HFFc6 (cell line): ENCODE data around the gene MSI2. TPM values are rescaled to one million over a fixed set of nuclear protein-coding genes. Genes with fewer than 3 reads are reported as not detected.

Experiments used
- DNase-seq: peaks from one replicate; pipeline ENCODE4 v3.0.0-alpha.2; 2018
- H3K27ac Mint-ChIP-seq: 2 replicates; pipeline ENCODE4 v1.8.0; 2020; ENCODE audit warnings: mild to moderate bottlenecking, mixed read lengths
- H3K27me3 Mint-ChIP-seq: 2 replicates; pipeline ENCODE4 v1.8.0; 2021; ENCODE audit warnings: mild to moderate bottlenecking, moderate library complexity, mixed read lengths; ENCODE audit not compliant: insufficient read depth
- H3K36me3 Mint-ChIP-seq: 2 replicates; pipeline ENCODE4 v1.8.0; 2021; ENCODE audit warnings: low read depth, mixed read lengths
- H3K4me1 Mint-ChIP-seq: 2 replicates; pipeline ENCODE4 v1.8.0; 2020; ENCODE audit warnings: low read depth, mixed read lengths
- H3K4me3 Mint-ChIP-seq: 2 replicates; pipeline ENCODE4 v1.8.0; 2020; ENCODE audit warnings: mild to moderate bottlenecking, moderate library complexity, mixed read lengths
- H3K9me3 Mint-ChIP-seq: 2 replicates; pipeline ENCODE4 v1.8.0; 2020; ENCODE audit warnings: mild to moderate bottlenecking, mixed read lengths
- total RNA-seq, 6 experiments: library from RNA; stranded (reverse); fragmentation: NEBNext Ultra II Directional; extraction: Animal tissue kit (Norgen Biotek cat#: 25700); gene quantifications; 2 replicates in 1 of 6; 3 replicates in 5 of 6; pipeline ENCODE4 v1.2.3, GENCODE V29; 2021
- TF ChIP-seq, protein P1 (sequence below): fragments of 200-600 bp; sonication (generic); IDR thresholded peaks from 2 replicates; pipeline ENCODE4 v1.5.0; 2021; ENCODE audit warnings: antibody characterized with exemption, mild to moderate bottlenecking

The MSI2 gene
- total RNA-seq, 6 experiments from 2014 or later: 53.5 to 71.7 (median 55.0) TPM

DNA sequence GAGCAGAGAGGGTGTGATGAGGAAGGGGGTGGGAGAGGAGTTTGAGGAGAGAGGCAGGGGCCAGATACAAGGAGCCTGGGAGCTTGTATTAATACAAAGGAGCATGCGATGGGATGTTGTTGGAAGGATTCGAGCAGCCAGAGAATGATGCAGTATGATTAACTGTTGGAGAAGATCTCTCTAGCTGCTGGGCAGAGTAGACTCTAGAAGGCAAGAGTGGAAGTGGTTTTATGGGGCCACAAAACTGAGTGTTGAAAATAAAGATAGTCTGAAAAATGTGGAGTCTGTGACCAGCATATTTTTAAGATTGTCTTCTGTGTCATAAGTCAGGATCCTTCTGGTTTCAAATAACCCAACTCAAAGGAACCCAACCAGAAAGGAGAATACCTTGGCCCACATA is 98.3 kb downstream of the MSI2 start:
- DNase-seq: no peak
- H3K36me3 Mint-ChIP-seq: peaks cover 10% of the 10 kb centered on the region
- TF ChIP-seq, protein P1, sequence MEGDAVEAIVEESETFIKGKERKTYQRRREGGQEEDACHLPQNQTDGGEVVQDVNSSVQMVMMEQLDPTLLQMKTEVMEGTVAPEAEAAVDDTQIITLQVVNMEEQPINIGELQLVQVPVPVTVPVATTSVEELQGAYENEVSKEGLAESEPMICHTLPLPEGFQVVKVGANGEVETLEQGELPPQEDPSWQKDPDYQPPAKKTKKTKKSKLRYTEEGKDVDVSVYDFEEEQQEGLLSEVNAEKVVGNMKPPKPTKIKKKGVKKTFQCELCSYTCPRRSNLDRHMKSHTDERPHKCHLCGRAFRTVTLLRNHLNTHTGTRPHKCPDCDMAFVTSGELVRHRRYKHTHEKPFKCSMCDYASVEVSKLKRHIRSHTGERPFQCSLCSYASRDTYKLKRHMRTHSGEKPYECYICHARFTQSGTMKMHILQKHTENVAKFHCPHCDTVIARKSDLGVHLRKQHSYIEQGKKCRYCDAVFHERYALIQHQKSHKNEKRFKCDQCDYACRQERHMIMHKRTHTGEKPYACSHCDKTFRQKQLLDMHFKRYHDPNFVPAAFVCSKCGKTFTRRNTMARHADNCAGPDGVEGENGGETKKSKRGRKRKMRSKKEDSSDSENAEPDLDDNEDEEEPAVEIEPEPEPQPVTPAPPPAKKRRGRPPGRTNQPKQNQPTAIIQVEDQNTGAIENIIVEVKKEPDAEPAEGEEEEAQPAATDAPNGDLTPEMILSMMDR: no peak
- peaks cover 2% of the 10 kb centered on the region; the same call in 1 of the 2 replicates for H3K27me3 Mint-ChIP-seq
- peaks cover 19% of the 10 kb centered on the region for H3K4me1 Mint-ChIP-seq
- no peak overlapping the region for H3K4me3 Mint-ChIP-seq
- H3K27ac Mint-ChIP-seq: no peak overlapping the region
- no peaks in the 10 kb centered on the region for H3K9me3 Mint-ChIP-seq

DNA sequence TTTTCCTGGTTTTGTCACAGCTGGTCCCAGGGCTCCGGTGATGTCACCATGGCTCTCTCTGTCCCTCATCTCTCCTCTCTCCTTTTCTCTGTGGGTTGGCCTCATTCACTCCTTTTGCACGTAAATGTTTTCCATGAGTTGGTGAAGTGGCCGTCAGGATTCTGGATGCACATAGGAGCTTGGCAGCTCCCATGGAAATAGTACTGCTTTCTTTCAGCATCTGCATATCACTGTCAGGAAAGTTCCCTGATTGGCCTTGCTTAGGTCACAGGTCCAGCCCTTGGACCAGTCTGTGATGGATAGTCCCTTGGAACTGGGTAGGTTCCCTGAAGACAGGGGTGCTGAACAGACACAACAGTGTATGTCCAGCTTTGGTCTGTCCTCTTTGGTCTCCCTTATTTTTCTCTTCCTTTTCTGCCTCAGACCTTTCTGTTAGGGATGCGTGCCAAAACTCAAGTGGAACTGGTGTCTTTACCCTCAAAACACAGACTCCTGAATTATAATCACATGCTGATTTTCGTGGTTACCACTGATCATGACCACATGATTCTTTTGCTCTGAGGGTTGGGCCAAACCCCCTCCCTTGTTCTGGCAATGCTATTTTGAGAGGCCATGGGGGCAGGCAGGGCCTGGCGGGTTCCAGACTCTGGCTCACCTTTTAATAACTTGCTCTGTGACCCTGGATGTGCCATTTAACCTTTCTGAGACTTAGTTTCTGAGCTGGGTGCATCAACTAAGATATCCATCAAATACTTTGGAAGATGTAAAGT is 99.0 kb downstream of the MSI2 start:
- Mint-ChIP-seq H3K9me3 (no peaks in the 10 kb centered on the region), H3K27ac (no peak overlapping the region), H3K4me1 (peaks cover 19% of the 10 kb centered on the region), H3K4me3 (no peak overlapping the region), H3K36me3 (peaks cover 10% of the 10 kb centered on the region), H3K27me3 (peaks cover 2% of the 10 kb centered on the region; the same call in 1 of the 2 replicates)
- DNase-seq: no peak
- TF ChIP-seq, protein P1: no peak

DNA sequence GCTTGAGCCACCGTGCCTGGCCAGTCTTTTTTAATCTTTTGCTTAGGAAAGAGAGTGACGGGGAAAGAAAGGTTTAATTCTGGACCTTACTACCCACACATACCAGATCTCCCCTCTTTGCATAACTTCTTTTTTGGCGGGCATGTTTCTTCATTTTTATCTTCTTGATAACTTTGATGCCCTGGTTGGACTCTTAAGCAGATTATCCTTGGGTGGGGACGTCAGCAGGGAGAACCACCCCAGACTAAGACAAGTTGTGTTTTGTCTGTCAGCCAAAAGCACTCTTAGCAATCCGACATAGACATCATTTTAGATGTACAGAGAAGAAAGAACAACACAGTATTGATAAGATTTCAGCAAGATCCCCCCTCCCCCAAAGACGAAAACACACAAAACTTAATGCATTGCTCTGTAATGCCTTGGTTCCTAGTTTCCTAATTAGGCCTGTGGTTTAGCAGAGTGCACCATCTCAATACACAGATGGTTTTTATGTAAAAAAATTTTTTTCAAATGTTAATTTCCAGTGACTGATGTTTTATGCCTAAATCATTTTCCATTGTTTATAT is 99.9 kb downstream of the MSI2 start:
- Mint-ChIP-seq H3K36me3 (peaks cover 4% of the 10 kb centered on the region; the same call in 1 of the 2 replicates), H3K27ac (no peak overlapping the region), H3K4me3 (no peak overlapping the region), H3K27me3 (peaks cover 2% of the 10 kb centered on the region; the same call in 1 of the 2 replicates), H3K9me3 (no peaks in the 10 kb centered on the region), H3K4me1 (peaks cover 19% of the 10 kb centered on the region)
- DNase-seq: no peak
- TF ChIP-seq, protein P1: no peak

GRCh38 chr17:57356719-57357391 is 100.5 kb downstream of the MSI2 start:
- no peaks in the 10 kb centered on the region for H3K9me3 Mint-ChIP-seq
- 0 out of 2 replicates have a peak, but pooled peaks cover 4% of the 10 kb centered on the region for H3K36me3 Mint-ChIP-seq
- H3K27ac Mint-ChIP-seq: no peak overlapping the region
- TF ChIP-seq, protein P1: no peak
- H3K4me1 Mint-ChIP-seq: peaks cover 19% of the 10 kb centered on the region
- no peak for DNase-seq
- H3K27me3 Mint-ChIP-seq: peaks cover 2% of the 10 kb centered on the region; the same call in 1 of the 2 replicates
- H3K4me3 Mint-ChIP-seq: no peak overlapping the region

DNA sequence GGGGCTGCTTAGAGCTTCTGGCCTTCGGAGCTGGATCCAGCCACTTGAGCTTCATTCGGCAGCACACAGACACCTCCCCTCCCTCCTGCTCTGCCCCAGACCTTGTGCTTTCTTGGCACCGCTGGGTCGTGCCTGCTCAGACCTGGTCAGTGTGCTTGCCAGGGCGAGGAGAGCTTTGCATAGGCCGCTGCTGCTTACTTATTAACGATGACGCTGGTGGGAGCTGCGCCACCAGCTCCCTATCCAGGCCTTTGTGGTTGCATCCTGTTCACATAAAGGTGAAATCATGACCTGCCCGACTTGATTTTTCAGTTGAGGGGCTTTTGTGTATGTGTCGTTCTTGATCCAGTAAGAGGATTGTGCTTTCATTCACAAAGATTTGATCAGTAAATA is 101.1 kb downstream of the MSI2 start:
- Mint-ChIP-seq H3K4me3 (no peak overlapping the region), H3K9me3 (no peaks in the 10 kb centered on the region), H3K27me3 (peaks cover 2% of the 10 kb centered on the region; the same call in 1 of the 2 replicates), H3K27ac (no peak overlapping the region), H3K36me3 (0 out of 2 replicates have a peak, but pooled peaks cover 4% of the 10 kb centered on the region), H3K4me1 (peaks cover 19% of the 10 kb centered on the region)
- TF ChIP-seq, protein P1: no peak
- DNase-seq: no peak
